Endothelial cell of umbilical vein (primary cell): ENCODE results near the gene TMEM63B. TPM values are rescaled to one million over a fixed set of nuclear protein-coding genes. Genes with fewer than 3 reads are reported as not detected.

Experiments used
- BruUV-seq: library from RNA; stranded (reverse); fragments of 400-500 nt; replicated peaks from 2 replicates; lab custom pipeline; 2021; lab: Mats Ljungman, UMichigan
- CTCF ChIA-PET: fragments of 300-600, 350-600 bp; sonication (Branson Sonifier 250); formaldehyde crosslinking; loops from one replicate; lab custom pipeline; 2021; ENCODE audit warnings: antibody characterized with exemption, inconsistent platforms; lab: Charles Lee
- POLR2A ChIA-PET: fragments of 300-600, 350-600 bp; sonication (Branson Sonifier 250); formaldehyde crosslinking; loops from one replicate; lab custom pipeline; 2021; ENCODE audit warnings: antibody characterized with exemption, inconsistent platforms; lab: Charles Lee
- DNase-seq: peaks from one replicate; pipeline ENCODE4 v3.0.0-alpha.2; 2011; ENCODE audit warnings: low read depth, low spot score
- FAIRE-seq: peaks from 2 replicates; lab custom pipeline; 2011; peaks lifted over from hg19 to GRCh38; lab: Jason Lieb, UNC
- H2AFZ ChIP-seq: 2 replicates; pipeline ENCODE4 v1.6.0; 2012; ENCODE audit warnings: low read depth, low read length, control low read depth, inconsistent platforms
- H3K27ac ChIP-seq: 2 replicates; pipeline ENCODE4 v1.5.1; 2011; ENCODE audit warnings: low read depth, mild to moderate bottlenecking, control low read depth, low read length, moderate library complexity; ENCODE audit not compliant: insufficient read depth
- H3K27me3 ChIP-seq, 2 experiments: 2 replicates each; pipeline versions ENCODE4 v1.6.0 to v1.6.1; 2011; ENCODE audit warnings: low read length in 2 of 2, mixed read lengths in 1 of 2; ENCODE audit not compliant: control insufficient read depth in 2 of 2, insufficient read depth in 2 of 2
- H3K36me3 ChIP-seq, 2 experiments: 2 replicates in 1 of 2; 3 replicates in 1 of 2; pipeline ENCODE4 v1.5.1; 2011; ENCODE audit warnings: low read length in 2 of 2, mild to moderate bottlenecking in 1 of 2, moderate library complexity in 1 of 2; ENCODE audit not compliant: control insufficient read depth in 2 of 2, insufficient read depth in 2 of 2; ENCODE audit errors: extremely low read depth in 1 of 2
- H3K4me1 ChIP-seq: 3 replicates; pipeline ENCODE4 v1.5.1; 2011; ENCODE audit warnings: mild to moderate bottlenecking, low read length; ENCODE audit not compliant: control insufficient read depth, insufficient read depth; ENCODE audit errors: extremely low read depth
- H3K4me2 ChIP-seq: 2 replicates; pipeline ENCODE4 v1.6.1; 2011; ENCODE audit warnings: low read length, control low read depth, mixed read lengths; ENCODE audit not compliant: insufficient read depth
- H3K4me3 ChIP-seq, 3 experiments: fragments of 200-600 bp in 1 of 3; sonication (generic), shearing (Covaris generic) in 1 of 3; replicated peaks in 1 of 3; 2 replicates each; pipeline ENCODE4 v1.5.1; 2011 to 2016; ENCODE audit warnings: control low read depth in 3 of 3, low read length in 3 of 3, mild to moderate bottlenecking in 2 of 3, inconsistent platforms in 1 of 3, low read depth in 1 of 3, moderate library complexity in 1 of 3; ENCODE audit not compliant: insufficient read depth in 1 of 3
- H3K79me2 ChIP-seq: 2 replicates; pipeline ENCODE4 v1.6.0; 2012; ENCODE audit warnings: low read length, inconsistent platforms; ENCODE audit not compliant: control insufficient read depth, insufficient read depth
- H3K9ac ChIP-seq: replicated peaks from 2 replicates; pipeline ENCODE3; 2011; ENCODE audit warnings: low read length, control low read depth; ENCODE audit not compliant: insufficient read depth; ENCODE audit errors: extremely low read depth
- H3K9me1 ChIP-seq: replicated peaks from 3 replicates; pipeline ENCODE4 v1.6.0; 2011; ENCODE audit warnings: mild to moderate bottlenecking, low read length; ENCODE audit not compliant: control insufficient read depth, insufficient read depth; ENCODE audit errors: extremely low read depth
- H3K9me3 ChIP-seq: replicated peaks from 2 replicates; pipeline ENCODE4 v1.5.1; 2012; ENCODE audit warnings: low read length, inconsistent platforms; ENCODE audit not compliant: control insufficient read depth, insufficient read depth
- H4K20me1 ChIP-seq: replicated peaks from 2 replicates; pipeline ENCODE3; 2011; ENCODE audit warnings: mild to moderate bottlenecking, low read length; ENCODE audit not compliant: control insufficient read depth, insufficient read depth; ENCODE audit errors: extremely low read depth
- CTCF ChIP-seq, 2 donors: IDR thresholded peaks; 1 replicate in 1 of 2; 2 replicates in 1 of 2; pipeline ENCODE4 v1.5.1; 2011; ENCODE audit warnings: low read length in 2 of 2, mild to moderate bottlenecking in 2 of 2, moderate library complexity in 2 of 2, control low read depth in 1 of 2, inconsistent platforms in 1 of 2, low read depth in 1 of 2; ENCODE audit not compliant: insufficient read depth in 1 of 2; ENCODE audit errors: extremely low read depth in 1 of 2
- FOS ChIP-seq: IDR thresholded peaks from 2 replicates; pipeline ENCODE4 v1.6.1; 2011; ENCODE audit warnings: mild to moderate bottlenecking, low read length, moderate library complexity, borderline replicate concordance; ENCODE audit not compliant: insufficient read depth
- JUN ChIP-seq: IDR thresholded peaks from 2 replicates; pipeline ENCODE4 v1.6.1; 2011; ENCODE audit warnings: borderline replicate concordance, low read depth; ENCODE audit not compliant: insufficient read length, insufficient read depth
- MAX ChIP-seq: IDR thresholded peaks from 2 replicates; pipeline ENCODE4 v1.6.1; 2011; ENCODE audit not compliant: insufficient read depth, insufficient read length
- POLR2A ChIP-seq: IDR thresholded peaks from 2 replicates; pipeline ENCODE4 v1.6.1; 2012; ENCODE audit warnings: low read depth, mild to moderate bottlenecking, control low read depth, low read length
- POLR2AphosphoS5 ChIP-seq: IDR thresholded peaks from 2 replicates; pipeline ENCODE4 v1.6.1; 2012; ENCODE audit warnings: low read depth, mild to moderate bottlenecking, control low read depth, low read length, moderate library complexity; ENCODE audit not compliant: insufficient read depth
- dilution Hi-C: fragments of 300-500 bp; cut with MboI; formaldehyde crosslinking; loops from one replicate; pipeline ENCODE4 v1.15.0; 2019; ENCODE audit warnings: low sequenced_read_pairs; ENCODE audit not compliant: extremely low pct_ligation_motif_present
- intact Hi-C: fragments of 100-400 bp; cut with micrococcal nuclease; formaldehyde crosslinking; loops from one replicate; pipeline ENCODE4 v1.10.0; 2022
- polyA plus RNA-seq, 4 experiments: library from polyadenylated mRNA; depleted of rRNA in 3 of 4; stranded (reverse) in 3 of 4; unstranded in 1 of 4; fragments of >200 nt; gene quantifications; 2 replicates each; pipeline versions ENCODE4 v1.2.1 to v1.2.3, GENCODE V29; 2011 to 2012; ENCODE audit warnings: missing spikeins in 1 of 4
- total RNA-seq: library from RNA; stranded (reverse); gene quantifications from 2 replicates; pipeline ENCODE4 v1.2.3, GENCODE V29; 2021

Gene TMEM63B
- total and polyA plus RNA-seq, 2 donors (not counting 3 experiments of a cell fraction or from before 2014, with no cell fraction given), result 49.7 to 56.1 TPM

GRCh38 chr6:44176762-44177509 is 49.6 kb downstream of the TMEM63B start:
- peak overlapping the region; percentile 10 for H2AFZ ChIP-seq
- FAIRE-seq (peak; percentile 83), DNase-seq (peak; percentile 30)
- no peaks in the 10 kb centered on the region for H3K9me3 ChIP-seq
- TF ChIP-seq JUN (no peak), FOS (peak; percentile 10), MAX (no peak), POLR2AphosphoS5 (peak; percentile 64), CTCF (IDR thresholded peaks at IDR 0.05; ENCODE audit: extremely low read depth in 1 of 2, insufficient read depth in 1 of 2, low read depth in 1 of 2, low read length in 2 of 2) (no peak), POLR2A (peak; percentile 22)
- intact Hi-C loops (no loop called here), dilution Hi-C loops (no loop called here)
- ChIA-PET POLR2A (interaction anchor here (0.7 to 1.8 kb wide), 4 partner anchors 23 to 70 kb away, joined by 3 to 8 read pairs (median 4); partner anchors contain the start of genes HSP90AB1 and SLC29A1), CTCF (interaction anchor here (1.3 to 6.1 kb wide), 5 partner anchors 10 to 80 kb away, joined by 4 to 148 read pairs (median 7); partner anchors contain the start of gene SLC29A1)
- no peaks in the 10 kb centered on the region for H3K79me2 ChIP-seq
- H3K4me2 ChIP-seq, result peak overlapping the region; percentile 5
- H3K36me3 ChIP-seq, result no peaks in the 10 kb centered on the region
- no peaks in the 10 kb centered on the region for H3K27me3 ChIP-seq
- no peak overlapping the region for H3K4me3 ChIP-seq
- H3K27ac ChIP-seq, result peak overlapping the region; percentile 91
- H3K9ac ChIP-seq, result peak overlapping the region; percentile 28
- H3K9me1 ChIP-seq, result no peaks in the 10 kb centered on the region
- H4K20me1 ChIP-seq, result no peaks in the 10 kb centered on the region
- H3K4me1 ChIP-seq, result peaks cover 42% of the 10 kb centered on the region
- BruUV-seq, result no TSS peak
